ENCODE results near the gene PDGFRA.
"Not testable (repeated sequence)": the region's sequence is repeated elsewhere in the genome, so short reads cannot be mapped to it uniquely, and the experiment has no call there.

DNA sequence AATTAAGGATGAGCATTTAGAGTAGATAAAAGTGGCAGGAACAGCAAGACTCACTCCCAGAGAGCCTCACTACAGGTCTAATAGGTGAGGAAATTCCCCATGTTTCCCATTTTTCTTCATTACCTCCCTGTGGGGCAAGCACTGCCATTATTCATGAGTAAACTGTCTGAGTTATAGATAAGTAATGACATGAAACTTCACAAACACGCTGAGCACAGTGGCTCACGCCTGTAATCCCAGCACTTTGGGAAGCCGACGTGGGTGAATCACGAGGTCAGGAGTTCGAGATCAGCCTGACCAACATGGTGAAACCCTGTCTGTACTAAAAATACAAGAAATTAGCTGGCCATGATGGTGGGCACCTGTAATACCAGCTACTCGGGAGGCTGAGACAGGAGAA is 7.2 kb downstream of the PDGFRA start:
- not testable (repeated sequence) for TF ChIP-seq POLR2A (IDR thresholded peaks at IDR 0.05); CTCF (IDR thresholded peaks at IDR 0.05); EP300 (IDR thresholded peaks at IDR 0.05; ENCODE audit: low read depth); POLR2AphosphoS5 (IDR thresholded peaks at IDR 0.05)

All from transverse colon (tissue), 4 donors.